ENCODE measurements around the gene ST8SIA5. TPM values are rescaled to one million over a fixed set of nuclear protein-coding genes. Genes with fewer than 3 reads are reported as not detected.

The ST8SIA5 gene
- total RNA-seq, 2 donors from 2014 or later = 5.9 to 6.7 TPM

- Histone ChIP-seq H3K27ac (no peak overlapping the region), H3K4me3 (no peak overlapping the region), H3K27me3 (no peaks in the 10 kb centered on the region), H3K9me3 (no peaks in the 10 kb centered on the region), H3K4me1 (peaks cover 0 to 30% of the 10 kb centered on the region in 2 donors), H3K36me3 (no peaks in the 10 kb centered on the region)
- no peak for TF ChIP-seq CTCF (IDR thresholded peaks at IDR 0.05)
- DNase-seq (ENCODE audit: low spot score) = peak; percentile 42
These were observed 2.7 kb downstream of the ST8SIA5 start for GRCh38 chr18:46754188-46754587.

GRCh38 chr18:46751882-46752281 is 5.0 kb downstream of the ST8SIA5 start:
- no peak overlapping the region for H3K4me3 ChIP-seq
- peak; percentile 18 for DNase-seq (ENCODE audit: low spot score)
- H3K4me1 ChIP-seq = peaks cover 0 to 17% of the 10 kb centered on the region in 2 donors
- no peak overlapping the region for H3K27ac ChIP-seq
- H3K27me3 ChIP-seq = no peaks in the 10 kb centered on the region
- no peaks in the 10 kb centered on the region for H3K9me3 ChIP-seq
- TF ChIP-seq CTCF (IDR thresholded peaks at IDR 0.05) = no peak
- H3K36me3 ChIP-seq = no peaks in the 10 kb centered on the region

GRCh38 chr18:46750626-46751025 is 6.2 kb downstream of the ST8SIA5 start:
- Histone ChIP-seq H3K9me3 (no peaks in the 10 kb centered on the region), H3K36me3 (no peaks in the 10 kb centered on the region), H3K4me3 (no peak overlapping the region), H3K27me3 (no peaks in the 10 kb centered on the region), H3K4me1 (peaks cover 0 to 5% of the 10 kb centered on the region in 2 donors), H3K27ac (no peak overlapping the region)
- peak; percentile 50 for DNase-seq (ENCODE audit: low spot score)
- TF ChIP-seq CTCF (IDR thresholded peaks at IDR 0.05) = no peak

DNA sequence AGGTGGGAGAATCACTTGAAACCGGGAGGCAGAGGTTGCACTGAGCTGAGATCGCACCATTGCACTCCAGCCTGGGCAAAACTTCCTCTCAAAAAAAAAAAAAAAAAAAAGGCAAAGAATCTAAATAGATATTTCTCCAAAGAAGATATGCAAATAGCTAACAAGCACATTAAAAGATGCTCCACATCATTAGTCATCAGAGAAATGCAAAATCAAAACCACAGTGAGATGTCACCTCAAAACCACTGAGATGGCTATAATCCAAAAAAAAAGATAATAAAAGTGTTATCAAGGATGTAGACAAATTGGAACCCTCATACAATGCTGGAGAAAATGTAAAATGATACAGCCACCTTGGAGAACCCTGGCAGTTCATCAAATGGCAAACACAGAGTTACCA is 8.4 kb downstream of the ST8SIA5 start:
- H3K9me3 ChIP-seq = no peaks in the 10 kb centered on the region
- no peaks in the 10 kb centered on the region for H3K36me3 ChIP-seq
- DNase-seq (ENCODE audit: low spot score) = no peak
- no peak for TF ChIP-seq CTCF (IDR thresholded peaks at IDR 0.05)
- H3K4me1 ChIP-seq = no peaks in the 10 kb centered on the region
- no peak overlapping the region for H3K4me3 ChIP-seq
- no peaks in the 10 kb centered on the region for H3K27me3 ChIP-seq
- H3K27ac ChIP-seq = no peak overlapping the region

- DNase-seq (ENCODE audit: low spot score) = no peak
- TF ChIP-seq CTCF (IDR thresholded peaks at IDR 0.05) = no peak
- Histone ChIP-seq H3K4me3 (no peak overlapping the region), H3K27ac (no peak overlapping the region), H3K27me3 (no peaks in the 10 kb centered on the region), H3K36me3 (no peaks in the 10 kb centered on the region), H3K9me3 (no peaks in the 10 kb centered on the region), H3K4me1 (no peaks in the 10 kb centered on the region)
These were observed 16.8 kb downstream of the ST8SIA5 start for GRCh38 chr18:46740046-46740445.

DNA sequence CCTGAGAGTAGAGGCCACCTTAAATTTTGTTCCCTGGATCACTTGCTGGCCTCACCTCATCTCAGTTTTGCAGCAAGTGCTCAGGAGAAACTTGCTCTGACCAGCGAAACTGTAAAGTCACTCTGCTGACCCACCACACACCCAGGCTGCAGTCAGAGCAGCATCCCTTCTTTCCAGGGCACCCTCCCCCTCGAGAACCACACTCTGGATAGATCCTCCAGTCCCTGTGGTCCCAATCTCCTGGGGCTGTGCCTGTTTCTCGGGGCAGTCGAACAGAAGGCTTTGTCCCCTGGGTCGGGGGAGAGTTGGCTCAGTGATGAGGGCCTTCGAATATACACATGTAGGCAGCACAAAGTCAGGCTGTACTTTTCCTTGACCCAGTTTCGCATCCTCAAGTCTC is 18.4 kb downstream of the ST8SIA5 start:
- no peak for TF ChIP-seq CTCF (IDR thresholded peaks at IDR 0.05)
- no peak overlapping the region for H3K27ac ChIP-seq
- no peak overlapping the region for H3K4me3 ChIP-seq
- no peaks in the 10 kb centered on the region for H3K9me3 ChIP-seq
- H3K27me3 ChIP-seq = no peaks in the 10 kb centered on the region
- DNase-seq (ENCODE audit: low spot score) = peak; percentile 16
- no peaks in the 10 kb centered on the region for H3K36me3 ChIP-seq
- no peaks in the 10 kb centered on the region for H3K4me1 ChIP-seq

All from right atrium auricular region (tissue), 2 donors.